Ishikawa (cell line): ENCODE data around the gene CER1.

Experiments used
- CEBPB ChIP-seq: IDR thresholded peaks from 2 replicates; pipeline ENCODE4 v1.6.1; 2012
- CREB1 ChIP-seq: IDR thresholded peaks from 2 replicates; pipeline ENCODE4 v1.6.1; 2012; ENCODE audit warnings: low read depth
- EGR1 ChIP-seq: IDR thresholded peaks from 2 replicates; pipeline ENCODE4 v1.6.1; 2012
- EP300 ChIP-seq: IDR thresholded peaks from 2 replicates; pipeline ENCODE4 v1.6.1; 2012; ENCODE audit warnings: borderline replicate concordance
- FOXM1 ChIP-seq: IDR thresholded peaks from 2 replicates; pipeline ENCODE4 v1.6.1; 2012; ENCODE audit warnings: low read depth, borderline replicate concordance
- MAX ChIP-seq: IDR thresholded peaks from 2 replicates; pipeline ENCODE4 v1.6.1; 2012
- NFIC ChIP-seq: IDR thresholded peaks from 2 replicates; pipeline ENCODE4 v1.6.1; 2012
- RAD21 ChIP-seq: IDR thresholded peaks from 2 replicates; pipeline ENCODE4 v1.6.1; 2012; ENCODE audit warnings: low read depth
- REST ChIP-seq: IDR thresholded peaks from 2 replicates; pipeline ENCODE4 v1.6.1; 2012; ENCODE audit warnings: low read depth, mild to moderate bottlenecking
- TAF1 ChIP-seq: IDR thresholded peaks from 2 replicates; pipeline ENCODE4 v1.6.1; 2012; ENCODE audit warnings: low read depth, mild to moderate bottlenecking
- TCF12 ChIP-seq: IDR thresholded peaks from 2 replicates; pipeline ENCODE4 v1.6.1; 2012; ENCODE audit warnings: low read depth
- TEAD4 ChIP-seq: IDR thresholded peaks from 2 replicates; pipeline ENCODE4 v1.6.1; 2012
- USF1 ChIP-seq: IDR thresholded peaks from 2 replicates; pipeline ENCODE4 v1.6.1; 2012
- YY1 ChIP-seq: IDR thresholded peaks from 2 replicates; pipeline ENCODE4 v1.6.1; 2012; ENCODE audit warnings: low read depth
- ZBTB7A ChIP-seq: IDR thresholded peaks from 2 replicates; pipeline ENCODE4 v1.6.1; 2012; ENCODE audit warnings: low read depth

CER1 gene

GRCh38 chr9:14744768-14745167, 22.2 kb upstream of the CER1 start:
- TF ChIP-seq USF1: no peak
- TF ChIP-seq EP300: no peak
- TF ChIP-seq TAF1: no peak
- TF ChIP-seq ZBTB7A: no peak
- TF ChIP-seq CREB1: no peak
- no peak for TF ChIP-seq MAX

GRCh38 chr9:14741369-14741768, 18.8 kb upstream of the CER1 start:
- TF ChIP-seq CREB1 (no peak), CEBPB (no peak), TEAD4 (no peak), REST (no peak), MAX (no peak), FOXM1 (no peak), TAF1 (no peak), RAD21 (no peak), ZBTB7A (no peak)

- no peak for TF ChIP-seq MAX
- no peak for TF ChIP-seq ZBTB7A
- no peak for TF ChIP-seq USF1
- no peak for TF ChIP-seq FOXM1
- no peak for TF ChIP-seq EP300
- TF ChIP-seq TCF12: no peak
- TF ChIP-seq YY1: no peak
- TF ChIP-seq CREB1: no peak
- TF ChIP-seq RAD21: no peak
- no peak for TF ChIP-seq NFIC
- no peak for TF ChIP-seq EGR1
- no peak for TF ChIP-seq REST
- TF ChIP-seq CEBPB: no peak
- TF ChIP-seq TEAD4: no peak
Observed at GRCh38 chr9:14733133-14733532, 10.6 kb upstream of the CER1 start.

GRCh38 chr9:14731294-14731981, 8.9 kb upstream of the CER1 start:
- TF ChIP-seq REST: no peak
- TF ChIP-seq NFIC: no peak
- TF ChIP-seq ZBTB7A: no peak
- TF ChIP-seq EP300: no peak
- no peak for TF ChIP-seq CREB1
- no peak for TF ChIP-seq TEAD4
- TF ChIP-seq YY1: no peak
- no peak for TF ChIP-seq RAD21
- no peak for TF ChIP-seq TCF12
